ENCODE results near the gene SPTBN4. TPM values are rescaled to one million over a fixed set of nuclear protein-coding genes. Genes with fewer than 3 reads are reported as not detected.
A peak's percentile ranks its signal among the peaks of the same experiment; 100 is the strongest.

The SPTBN4 gene
- total and polyA plus RNA-seq, 2 of the 4 experiments (the other 2 are of a cell fraction), result 0.72 to 0.91 TPM

GRCh38 chr19:40464059-40465024, 2.5 kb upstream of the SPTBN4 start:
- H4K8ac ChIP-seq (ENCODE audit: low read depth in 2 of 2, low read length in 2 of 2), result peak overlapping the region; percentile 9 to 85; a peak in 3 of 4 replicates
- H3K4ac ChIP-seq (ENCODE audit: low read depth, low read length), result peak overlapping the region; percentile 76
- in situ Hi-C loops (cut with MboI; ENCODE audit: low sequenced_read_pairs) (no loop called here), dilution Hi-C loops (cut with HindIII; ENCODE audit: low sequenced_read_pairs, unreplicated experiment) (no loop called here), intact Hi-C loops (cut with micrococcal nuclease) (loop anchor here (1.0 to 10.0 kb wide), 4 partner anchors 44 to 138 kb away; no protein-coding TSS in a partner anchor)
- WGBS, 2 experiments (ENCODE audit: extremely low coverage in 2 of 2, insufficient read length in 1 of 2), result no CpG with 5 or more reads among the region's 11 CpGs
- H3K56ac ChIP-seq (ENCODE audit: extremely low read depth, insufficient read depth, low read length), result no peak overlapping the region
- peak overlapping the region; percentile 27 for H3K18ac ChIP-seq (ENCODE audit: low read depth, low read length)
- H3K27ac ChIP-seq (ENCODE audit: insufficient read depth, low read length), result peak overlapping the region; percentile 57
- DNase-seq, result peak; percentile 88
- peak overlapping the region; percentile 68; the same call in 1 of the 2 replicates for H3K4me3 ChIP-seq (ENCODE audit: insufficient read depth, low read depth, low read length)
- peak overlapping the region; percentile 41; the same call in 1 of the 2 replicates for H3K9ac ChIP-seq (ENCODE audit: low read depth, low read length)
- ChIA-PET CTCF (interaction anchor here (0.7 to 2.8 kb wide), 13 partner anchors 8 to 170 kb away, joined by 3 to 10 read pairs (median 4); partner anchors contain the start of gene SERTAD1), POLR2A (ENCODE audit: unreplicated experiment) (interaction anchor here (1.9 kb wide), 1 partner anchor 21 kb away, joined by 4 read pairs; no protein-coding TSS in a partner anchor)
- H4K20me1 ChIP-seq (ENCODE audit: insufficient read depth, low read length), result peaks cover 9% of the 10 kb centered on the region; the same call in 1 of the 2 replicates
- peak overlapping the region; percentile 36 for H2BK120ac ChIP-seq (ENCODE audit: low read depth, low read length)
- H4K91ac ChIP-seq (ENCODE audit: insufficient read depth, low read depth, low read length), result peak overlapping the region; percentile 69
- no peaks in the 10 kb centered on the region for H3K36me3 ChIP-seq (ENCODE audit: control insufficient read depth, insufficient read depth, low read length)
- H4K5ac ChIP-seq (ENCODE audit: low read depth, low read length), result peak overlapping the region; percentile 37; the same call in 1 of the 2 replicates
- peak; percentile 43 for ATAC-seq (ENCODE audit: low read depth)
- H3K9me1 ChIP-seq (ENCODE audit: insufficient read depth, low read length), result peaks cover 11% of the 10 kb centered on the region
- peak overlapping the region; percentile 64 for H3K14ac ChIP-seq (replicated peaks; ENCODE audit: low read depth, low read length)
- peak overlapping the region; percentile 14 for H3K23ac ChIP-seq (ENCODE audit: low read depth, low read length)
- H2BK5ac ChIP-seq (ENCODE audit: low read depth, low read length, poor library complexity, severe bottlenecking), result peak overlapping the region; percentile 76
- H3K4me2 ChIP-seq (ENCODE audit: low read depth, low read length), result peak overlapping the region; percentile 67
- H2BK20ac ChIP-seq (ENCODE audit: low read depth, low read length), result 0 out of 2 replicates have a peak overlapping the region, but pooled peaks have one; percentile 36
- peak overlapping the region; percentile 56 for H2AK5ac ChIP-seq (ENCODE audit: low read depth, low read length)
- H2BK15ac ChIP-seq (ENCODE audit: low read depth, low read length), result no peak overlapping the region
- TF ChIP-seq RCOR1 (IDR thresholded peaks at IDR 0.05; ENCODE audit: insufficient replicate concordance, low read length) (no peak), POLR2A (IDR thresholded peaks at IDR 0.05; ENCODE audit: low read depth, low read length) (no peak), CEBPB (IDR thresholded peaks at IDR 0.05; ENCODE audit: low read depth, low read length) (no peak), RFX5 (IDR thresholded peaks at IDR 0.05; ENCODE audit: low read depth, low read length) (no peak), MAZ (IDR thresholded peaks at IDR 0.05; ENCODE audit: borderline replicate concordance, low read depth, low read length) (peak; percentile 54; the same call in 1 of the 2 replicates), NFE2L2 (IDR thresholded peaks at IDR 0.05; ENCODE audit: low read depth, low read length) (peak; percentile 76), USF2 (IDR thresholded peaks at IDR 0.05; ENCODE audit: low read depth, low read length) (no peak), RAD21 (IDR thresholded peaks at IDR 0.05; ENCODE audit: low read length) (peak; percentile 75), SMC3 (IDR thresholded peaks at IDR 0.05; ENCODE audit: low read depth, low read length) (peak; percentile 69), MXI1 (IDR thresholded peaks at IDR 0.05; ENCODE audit: borderline replicate concordance, low read depth, low read length) (no peak), CHD1 (IDR thresholded peaks at IDR 0.05; ENCODE audit: low read depth, low read length) (no peak), CTCF (conservative IDR thresholded peaks at IDR 0.05; ENCODE audit: low read depth, low read length) (peak; percentile 93), FOS (IDR thresholded peaks at IDR 0.05; ENCODE audit: low read depth, low read length) (peak; percentile 61; the same call in 1 of the 2 replicates), MAFK (IDR thresholded peaks at IDR 0.05; ENCODE audit: low read depth, low read length) (peak; percentile 70)
- H3K4me1 ChIP-seq (ENCODE audit: control insufficient read depth, insufficient read depth, low read length), result peaks cover 16% of the 10 kb centered on the region
- BruUV-seq (replicated peaks), result TSS peak; percentile 45
- peaks cover 11% of the 10 kb centered on the region; the same call in 1 of the 2 replicates for H3K27me3 ChIP-seq (ENCODE audit: control insufficient read depth, insufficient read depth, low read length)
- H3K79me1 ChIP-seq (ENCODE audit: low read depth in 1 of 2, low read length in 2 of 2), result peaks cover 0 to 31% of the 10 kb centered on the region in 2 experiments; a peak in 3 of 4 replicates
- peak overlapping the region; percentile 93 for H2AK9ac ChIP-seq (replicated peaks; ENCODE audit: low read depth, low read length, poor library complexity)
- no peaks in the 10 kb centered on the region for H3K9me3 ChIP-seq (ENCODE audit: control insufficient read depth, insufficient read depth, low read length)
- H2AFZ ChIP-seq (replicated peaks; ENCODE audit: low read length, poor library complexity), result peak overlapping the region; percentile 99
